Esophagus muscularis mucosa (tissue), 4 donors: ENCODE results near the gene ANKRD53. TPM values are rescaled to one million over a fixed set of nuclear protein-coding genes. Genes with fewer than 3 reads are reported as not detected.

ENCODE experiments used
- DNase-seq: peaks from one replicate; pipeline ENCODE4 v3.0.0-alpha.2; 2017; ENCODE audit errors: extremely low spot score
- H3K27ac ChIP-seq, 4 donors: fragments of 200-600 bp; sonication (generic); replicated peaks in 1 of 4; 1 replicate in 3 of 4; 2 replicates in 1 of 4; pipeline ENCODE4 v1.5.1; 2016 to 2019; ENCODE audit warnings: mild to moderate bottlenecking in 1 of 4
- H3K27me3 ChIP-seq, 4 donors: fragments of 200-600 bp; sonication (generic); one replicate each; pipeline versions ENCODE4 v1.5.1 to v1.6.0; 2016 to 2019
- H3K36me3 ChIP-seq, 4 donors: fragments of 200-600 bp; sonication (generic); one replicate each; pipeline ENCODE4 v1.5.1; 2016 to 2019
- H3K4me1 ChIP-seq, 4 donors: fragments of 200-600 bp; sonication (generic); one replicate each; pipeline ENCODE4 v1.5.1; 2016 to 2019
- H3K4me3 ChIP-seq, 4 donors: fragments of 200-600 bp; sonication (generic); 1 replicate in 2 of 4; 2 replicates in 2 of 4; pipeline ENCODE4 v1.5.1; 2016 to 2019; ENCODE audit warnings: mild to moderate bottlenecking in 4 of 4, moderate library complexity in 1 of 4
- H3K9me3 ChIP-seq, 4 donors: fragments of 200-600 bp; sonication (generic); 1 replicate in 3 of 4; 2 replicates in 1 of 4; pipeline ENCODE4 v1.5.1; 2016 to 2019
- EP300 ChIP-seq: sonication (generic); formaldehyde crosslinking; IDR thresholded peaks from one replicate; pipeline ENCODE4 v1.6.1; 2017; ENCODE audit warnings: antibody characterized with exemption
- POLR2A ChIP-seq: fragments of 450-650 bp; IDR thresholded peaks from one replicate; pipeline ENCODE4 v1.6.1; 2017; ENCODE audit warnings: antibody characterized with exemption, moderate library complexity, mild to moderate bottlenecking, low read depth
- POLR2AphosphoS5 ChIP-seq, 2 donors: sonication (generic); formaldehyde crosslinking; IDR thresholded peaks; one replicate each; pipeline ENCODE4 v1.6.1; 2017; ENCODE audit warnings: antibody characterized with exemption in 2 of 2
- WGBS: methylation state at CpG from one replicate; pipeline ENCODE4 v1.1.5; 2018; 5-methylcytosine and 5-hydroxymethylcytosine counted together
- intact Hi-C: fragments of 100-400 bp; cut with DNase I; formaldehyde crosslinking; loops from one replicate; pipeline ENCODE4 v1.15.1; 2023
- total RNA-seq, 4 donors: library from RNA; depleted of rRNA; stranded (reverse); fragments of >200 nt; gene quantifications; one replicate each; pipeline versions ENCODE4 v1.1.0 to v1.2.1, GENCODE V29; 2016
- TF ChIP-seq, protein P1 (sequence below), 3 experiments: fragments of 200-600 bp in 2 of 3; fragments of 450-650 bp in 1 of 3; sonication (generic) in 2 of 3; IDR thresholded peaks; one replicate each; pipeline ENCODE4 v1.5.1; 2017 to 2019; ENCODE audit warnings: antibody characterized with exemption in 3 of 3, mild to moderate bottlenecking in 2 of 3, moderate library complexity in 1 of 3

ANKRD53 gene
- total RNA-seq, 4 donors from 2014 or later: under 0.01 to 3.2 (median 0.82) TPM

DNA sequence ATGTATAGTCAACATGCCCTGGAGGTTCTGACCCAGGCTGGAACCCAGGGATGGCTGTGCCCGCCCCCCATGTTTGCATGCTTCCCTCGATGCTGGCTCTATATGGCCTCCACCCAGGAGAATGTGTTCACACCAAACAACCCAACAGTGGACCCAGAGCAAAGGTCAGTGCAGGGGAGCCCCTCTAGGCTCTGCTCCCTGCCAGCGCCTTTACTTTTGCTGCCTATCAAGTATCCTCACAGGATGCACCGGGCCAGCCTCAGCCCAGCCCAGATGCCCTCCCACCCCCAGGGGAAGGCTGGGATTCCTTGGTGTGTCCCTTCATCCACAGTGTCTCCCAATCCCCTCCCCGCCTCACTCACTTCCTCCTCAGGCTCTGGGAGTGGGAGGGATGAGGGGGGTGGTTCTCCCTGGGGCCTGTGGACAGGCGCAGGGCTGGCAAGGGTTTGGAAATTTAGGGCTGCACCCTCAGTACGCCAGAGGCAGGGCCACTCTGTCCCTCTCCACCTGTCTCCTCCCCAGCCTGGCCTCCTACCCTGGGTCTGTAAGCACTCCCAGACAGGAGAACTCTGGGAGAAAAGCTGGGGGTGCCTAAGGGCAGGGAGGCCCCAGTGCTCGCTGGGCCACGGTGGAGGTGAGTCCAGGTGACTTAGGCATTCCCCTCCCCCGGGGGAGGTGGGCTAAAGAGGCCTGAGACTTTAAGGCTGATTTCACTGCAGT, 40.4 kb upstream of the ANKRD53 start:
- Histone ChIP-seq H3K27ac (no peak overlapping the region), H3K9me3 (no peaks in the 10 kb centered on the region), H3K36me3 (no peaks in the 10 kb centered on the region), H3K27me3 (peaks cover 0 to 64% (median 0%) of the 10 kb centered on the region in 4 donors), H3K4me1 (no peaks in the 10 kb centered on the region), H3K4me3 (no peak overlapping the region)
- intact Hi-C loops: no loop called here
- 65% methylated on average over 8 of the region's 10 CpGs for WGBS
- no peak for TF ChIP-seq POLR2A
- TF ChIP-seq, protein P1, sequence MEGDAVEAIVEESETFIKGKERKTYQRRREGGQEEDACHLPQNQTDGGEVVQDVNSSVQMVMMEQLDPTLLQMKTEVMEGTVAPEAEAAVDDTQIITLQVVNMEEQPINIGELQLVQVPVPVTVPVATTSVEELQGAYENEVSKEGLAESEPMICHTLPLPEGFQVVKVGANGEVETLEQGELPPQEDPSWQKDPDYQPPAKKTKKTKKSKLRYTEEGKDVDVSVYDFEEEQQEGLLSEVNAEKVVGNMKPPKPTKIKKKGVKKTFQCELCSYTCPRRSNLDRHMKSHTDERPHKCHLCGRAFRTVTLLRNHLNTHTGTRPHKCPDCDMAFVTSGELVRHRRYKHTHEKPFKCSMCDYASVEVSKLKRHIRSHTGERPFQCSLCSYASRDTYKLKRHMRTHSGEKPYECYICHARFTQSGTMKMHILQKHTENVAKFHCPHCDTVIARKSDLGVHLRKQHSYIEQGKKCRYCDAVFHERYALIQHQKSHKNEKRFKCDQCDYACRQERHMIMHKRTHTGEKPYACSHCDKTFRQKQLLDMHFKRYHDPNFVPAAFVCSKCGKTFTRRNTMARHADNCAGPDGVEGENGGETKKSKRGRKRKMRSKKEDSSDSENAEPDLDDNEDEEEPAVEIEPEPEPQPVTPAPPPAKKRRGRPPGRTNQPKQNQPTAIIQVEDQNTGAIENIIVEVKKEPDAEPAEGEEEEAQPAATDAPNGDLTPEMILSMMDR (IDR thresholded peaks at IDR 0.05): no peak
- no peak for TF ChIP-seq EP300
- TF ChIP-seq POLR2AphosphoS5 (IDR thresholded peaks at IDR 0.05): no peak
- DNase-seq: no peak

DNA sequence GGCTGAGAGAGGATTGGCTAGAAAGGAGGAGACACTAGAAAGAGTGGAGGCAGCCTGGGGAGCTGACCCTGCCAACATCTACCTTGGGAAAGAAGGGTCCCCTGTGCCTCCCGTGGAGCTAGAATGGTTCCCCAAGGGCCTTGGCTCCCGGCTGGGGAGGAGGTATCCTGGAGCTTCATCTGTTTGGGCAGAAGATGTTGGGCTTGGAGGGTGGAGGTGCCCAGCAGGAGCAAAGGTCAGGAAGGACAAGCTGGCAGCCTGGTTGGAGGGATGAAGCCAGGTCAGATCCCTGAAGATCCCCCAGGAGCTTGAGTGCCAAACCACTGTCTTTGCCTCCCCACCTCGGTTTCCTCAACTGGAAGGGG, 39.9 kb upstream of the ANKRD53 start:
- intact Hi-C loops: no loop called here
- 72% methylated on average over 3 of the region's 3 CpGs for WGBS

DNA sequence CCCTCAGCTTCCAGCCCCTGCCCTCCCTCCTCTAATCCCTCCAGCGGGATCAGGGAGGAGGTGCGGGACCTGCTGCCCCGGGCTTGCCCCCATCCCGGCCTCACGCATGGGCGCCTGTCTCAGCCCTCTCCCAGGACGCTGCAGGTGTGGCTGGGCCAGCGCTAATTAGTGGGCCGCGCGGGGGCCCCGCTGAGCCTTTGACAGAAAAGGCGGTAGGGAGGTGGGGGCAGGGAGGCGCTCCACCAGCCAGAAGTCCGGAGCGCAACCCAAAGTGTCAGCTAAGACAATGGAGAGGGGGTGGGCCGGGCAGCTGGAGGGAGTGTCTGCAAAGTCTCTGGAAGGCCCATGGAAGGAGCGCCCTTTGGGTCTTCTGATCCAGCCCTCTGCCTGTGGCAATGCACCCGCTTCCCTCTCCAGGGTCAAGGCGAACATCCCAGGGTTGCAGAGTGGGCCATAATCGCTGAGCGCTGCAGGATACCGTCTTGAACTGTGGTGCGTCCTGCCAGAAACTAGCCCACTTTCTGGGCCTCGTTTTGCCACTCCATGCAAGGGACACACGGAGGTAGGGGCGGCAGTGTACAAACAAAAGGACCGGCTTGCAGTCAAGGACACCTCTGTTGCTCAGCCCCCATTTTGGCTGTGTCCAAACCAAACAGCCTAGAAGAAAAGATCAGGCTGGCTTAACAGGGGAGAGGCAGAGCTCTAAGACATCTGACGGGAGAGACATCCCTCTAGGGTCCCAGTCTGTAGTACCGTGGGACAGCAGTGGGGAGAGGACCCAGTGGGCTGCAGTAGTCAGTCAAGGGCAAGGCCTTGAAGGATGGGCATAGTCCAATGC, 39.2 kb upstream of the ANKRD53 start:
- TF ChIP-seq POLR2AphosphoS5 (IDR thresholded peaks at IDR 0.05) (no peak), EP300 (no peak), POLR2A (no peak)
- TF ChIP-seq, protein P1 (IDR thresholded peaks at IDR 0.05): no peak
- no peaks in the 10 kb centered on the region for H3K4me1 ChIP-seq
- no peak for DNase-seq
- 57% methylated on average over 29 of the region's 30 CpGs for WGBS
- H3K27ac ChIP-seq: no peak overlapping the region
- H3K9me3 ChIP-seq: no peaks in the 10 kb centered on the region
- peaks cover 0 to 58% (median 0%) of the 10 kb centered on the region in 4 donors for H3K27me3 ChIP-seq
- H3K36me3 ChIP-seq: no peaks in the 10 kb centered on the region
- intact Hi-C loops: no loop called here
- no peak overlapping the region for H3K4me3 ChIP-seq

More for the DNA sequence above, 39.9 kb upstream of the ANKRD53 start:
- TF ChIP-seq EP300 (no peak), POLR2A (no peak), POLR2AphosphoS5 (IDR thresholded peaks at IDR 0.05) (no peak)
- TF ChIP-seq, protein P1 (IDR thresholded peaks at IDR 0.05): no peak
- H3K36me3 ChIP-seq: no peaks in the 10 kb centered on the region
- H3K27me3 ChIP-seq: peaks cover 0 to 59% (median 0%) of the 10 kb centered on the region in 4 donors
- no peak overlapping the region for H3K27ac ChIP-seq
- H3K4me1 ChIP-seq: no peaks in the 10 kb centered on the region
- no peak for DNase-seq
- no peak overlapping the region for H3K4me3 ChIP-seq
- no peaks in the 10 kb centered on the region for H3K9me3 ChIP-seq

DNA sequence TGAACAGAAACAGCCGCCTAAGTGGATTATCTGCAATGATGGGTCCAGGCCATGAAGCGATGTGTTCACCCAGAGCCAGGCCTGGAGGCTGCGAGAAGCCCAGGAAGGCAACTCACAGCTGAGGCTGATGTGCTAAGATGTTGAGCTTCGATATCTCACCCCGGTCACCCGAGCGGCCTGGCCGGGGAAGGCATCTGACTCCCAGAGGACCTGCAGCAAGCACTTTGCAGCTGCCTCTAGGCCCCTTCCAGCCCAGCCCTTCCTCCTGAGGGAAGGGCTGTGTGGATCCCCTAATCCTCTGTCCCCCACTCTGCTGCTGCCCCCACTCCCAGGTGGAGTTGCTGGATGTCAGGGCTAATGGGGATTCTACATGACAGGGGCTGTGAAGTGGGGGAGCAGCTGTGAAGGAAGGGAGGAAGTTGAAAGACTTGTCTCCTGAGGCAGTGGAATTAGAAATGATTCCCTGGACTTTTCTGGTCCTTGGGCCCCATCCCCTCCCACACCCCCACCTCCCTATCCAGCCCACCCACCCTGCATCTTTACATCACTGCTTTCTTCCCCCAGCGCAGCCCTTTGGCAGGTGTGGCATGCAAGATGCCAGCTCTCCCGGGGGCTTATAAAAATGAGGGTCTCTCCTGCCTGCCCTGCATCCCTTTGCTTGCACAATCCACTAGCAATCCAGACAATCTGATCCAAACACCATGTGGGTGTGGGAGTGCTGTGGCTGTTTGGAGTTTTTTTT, 38.4 kb upstream of the ANKRD53 start:
- Histone ChIP-seq H3K9me3 (no peaks in the 10 kb centered on the region), H3K4me3 (no peak overlapping the region), H3K4me1 (no peaks in the 10 kb centered on the region), H3K27ac (no peak overlapping the region), H3K36me3 (no peaks in the 10 kb centered on the region), H3K27me3 (peaks cover 0 to 58% (median 0%) of the 10 kb centered on the region in 4 donors)
- WGBS: 68% methylated on average over 3 of the region's 10 CpGs
- intact Hi-C loops: loop anchor here (10.0 kb wide), 1 partner anchor 635 kb away; the partner anchor contains the start of gene FAM136A
- TF ChIP-seq EP300 (no peak), POLR2AphosphoS5 (IDR thresholded peaks at IDR 0.05) (no peak), POLR2A (no peak)
- TF ChIP-seq, protein P1 (IDR thresholded peaks at IDR 0.05): no peak
- no peak for DNase-seq
